AG10803 (cell line): ENCODE measurements around the gene KLRC3.
"Not testable (repeated sequence)": the region's sequence is repeated elsewhere in the genome, so short reads cannot be mapped to it uniquely, and the experiment has no call there.

ENCODE experiments used
- DNase-seq: peaks from one replicate; pipeline ENCODE4 v3.0.0; 2010; ENCODE audit warnings: low read depth
- H3K4me3 ChIP-seq: 2 replicates; pipeline ENCODE4 v1.5.1; 2011; ENCODE audit warnings: mild to moderate bottlenecking, low read length, control low read depth
- CTCF ChIP-seq: conservative IDR thresholded peaks from 2 replicates; pipeline ENCODE4 v1.5.1; 2011; ENCODE audit warnings: mild to moderate bottlenecking, low read length, control low read depth, inconsistent platforms

KLRC3 gene

GRCh38 chr12:10420334-10420733, at the start of gene KLRC3:
Gene KLRC3 (minus strand): TSS chr12:10420595. CDS start chr12:10420550, 45 bp downstream.
- not testable (repeated sequence) for H3K4me3 ChIP-seq, DNase-seq

GRCh38 chr12:10469701-10470100, 49.3 kb upstream of the KLRC3 start:
- no peak for DNase-seq
- TF ChIP-seq CTCF, result no peak
- no peak overlapping the region for H3K4me3 ChIP-seq

GRCh38 chr12:10466311-10466710, 45.9 kb upstream of the KLRC3 start:
- no peak for DNase-seq
- TF ChIP-seq CTCF, result no peak
- no peak overlapping the region for H3K4me3 ChIP-seq

- TF ChIP-seq CTCF, result no peak
- H3K4me3 ChIP-seq, result no peak overlapping the region
- no peak for DNase-seq
Measured at GRCh38 chr12:10457760-10458159, 37.4 kb upstream of the KLRC3 start.

GRCh38 chr12:10456856-10457255, 36.5 kb upstream of the KLRC3 start:
- H3K4me3 ChIP-seq, result no peak overlapping the region
- TF ChIP-seq CTCF, result no peak
- DNase-seq, result no peak

GRCh38 chr12:10455766-10456165, 35.4 kb upstream of the KLRC3 start:
- TF ChIP-seq CTCF, result no peak
- no peak for DNase-seq
- H3K4me3 ChIP-seq, result no peak overlapping the region

- no peak for DNase-seq
- H3K4me3 ChIP-seq, result no peak overlapping the region
- TF ChIP-seq CTCF, result no peak
Measured at GRCh38 chr12:10454531-10454930, 34.1 kb upstream of the KLRC3 start.

GRCh38 chr12:10453156-10453555, 32.8 kb upstream of the KLRC3 start, which contains the start of gene KLRC1:
Gene KLRC1 (minus strand): TSS chr12:10453377. CDS start chr12:10451156, 2,221 bp downstream.
- TF ChIP-seq CTCF, result no peak
- DNase-seq, result no peak
- H3K4me3 ChIP-seq, result no peak within 1 kb of the TSS
